IMR-90 (cell line): ENCODE measurements around the gene COG7. TPM values are rescaled to one million over a fixed set of nuclear protein-coding genes. Genes with fewer than 3 reads are reported as not detected.

Experiments used
- ATAC-seq: fragments of 200-7000 bp; cut with Tn5 transposase; 2 replicates; pipeline ENCODE4 v1.9.1; 2020; ENCODE audit warnings: low read depth, mild to moderate bottlenecking, moderate library complexity
- BruUV-seq: library from RNA; stranded (reverse); fragments of 400-500 nt; replicated peaks from 2 replicates; lab custom pipeline; 2021; lab: Mats Ljungman, UMichigan
- CTCF ChIA-PET: fragments of 300-600 bp; formaldehyde crosslinking; extraction: SDS; loops from one replicate; lab custom pipeline; 2021; ENCODE audit warnings: antibody characterized with exemption; lab: Yijun Ruan, JAX
- POLR2A ChIA-PET: fragments of 300-600 bp; sonication (Branson Sonifier 250); formaldehyde crosslinking; loops from one replicate; lab custom pipeline; 2022; ENCODE audit warnings: antibody characterized with exemption; ENCODE audit not compliant: unreplicated experiment; lab: Charles Lee
- DNase-seq: peaks from one replicate; pipeline ENCODE4 v3.0.0; 2013
- H2AFZ ChIP-seq: replicated peaks from 2 replicates; pipeline ENCODE3; 2013; ENCODE audit warnings: low read length, mild to moderate bottlenecking; ENCODE audit not compliant: poor library complexity
- H2AK5ac ChIP-seq: 2 replicates; pipeline ENCODE4 v1.6.1; 2013; ENCODE audit warnings: low read depth, low read length, inconsistent platforms
- H2AK9ac ChIP-seq: replicated peaks from 2 replicates; pipeline ENCODE3; 2013; ENCODE audit warnings: mild to moderate bottlenecking, low read depth, low read length, moderate library complexity; ENCODE audit not compliant: poor library complexity
- H2BK120ac ChIP-seq: 2 replicates; pipeline ENCODE4 v1.6.1; 2013; ENCODE audit warnings: low read depth, low read length, inconsistent platforms
- H2BK15ac ChIP-seq: 3 replicates; pipeline ENCODE4 v1.6.1; 2013; ENCODE audit warnings: low read depth, low read length, inconsistent platforms
- H2BK20ac ChIP-seq: 2 replicates; pipeline ENCODE4 v1.6.1; 2013; ENCODE audit warnings: low read depth, mild to moderate bottlenecking, inconsistent platforms, low read length, moderate library complexity
- H2BK5ac ChIP-seq: 2 replicates; pipeline ENCODE4 v1.6.1; 2013; ENCODE audit warnings: mild to moderate bottlenecking, low read depth, low read length, inconsistent platforms; ENCODE audit not compliant: poor library complexity, severe bottlenecking
- H3K14ac ChIP-seq: replicated peaks from 2 replicates; pipeline ENCODE4 v1.6.1; 2013; ENCODE audit warnings: low read depth, low read length, inconsistent platforms
- H3K18ac ChIP-seq: 2 replicates; pipeline ENCODE4 v1.6.1; 2013; ENCODE audit warnings: low read depth, low read length, control low read depth
- H3K23ac ChIP-seq: 2 replicates; pipeline ENCODE4 v1.6.1; 2013; ENCODE audit warnings: low read depth, low read length, inconsistent platforms
- H3K27ac ChIP-seq: 2 replicates; pipeline ENCODE4 v1.5.1; 2013; ENCODE audit warnings: mild to moderate bottlenecking, control low read depth, low read length; ENCODE audit not compliant: insufficient read depth
- H3K27me3 ChIP-seq: 2 replicates; pipeline ENCODE4 v1.6.1; 2013; ENCODE audit warnings: low read length; ENCODE audit not compliant: control insufficient read depth, insufficient read depth
- H3K36me3 ChIP-seq: 2 replicates; pipeline ENCODE4 v1.6.1; 2013; ENCODE audit warnings: low read length, mixed read lengths; ENCODE audit not compliant: control insufficient read depth, insufficient read depth
- H3K4ac ChIP-seq: 2 replicates; pipeline ENCODE4 v1.6.1; 2013; ENCODE audit warnings: low read depth, low read length, inconsistent platforms
- H3K4me1 ChIP-seq: 2 replicates; pipeline ENCODE4 v1.6.1; 2013; ENCODE audit warnings: low read length, mixed read lengths; ENCODE audit not compliant: control insufficient read depth, insufficient read depth
- H3K4me2 ChIP-seq: 2 replicates; pipeline ENCODE4 v1.6.1; 2013; ENCODE audit warnings: low read depth, mild to moderate bottlenecking, control low read depth, low read length, moderate library complexity
- H3K4me3 ChIP-seq: 2 replicates; pipeline ENCODE4 v1.5.1; 2013; ENCODE audit warnings: low read depth, mild to moderate bottlenecking, control low read depth, low read length, moderate library complexity; ENCODE audit not compliant: insufficient read depth
- H3K56ac ChIP-seq: 2 replicates; pipeline ENCODE4 v1.6.1; 2013; ENCODE audit warnings: low read length, inconsistent platforms; ENCODE audit not compliant: insufficient read depth; ENCODE audit errors: extremely low read depth
- H3K79me1 ChIP-seq, 2 experiments: 2 replicates each; pipeline ENCODE4 v1.6.1; 2013; ENCODE audit warnings: low read length in 2 of 2, inconsistent platforms in 1 of 2, low read depth in 1 of 2
- H3K9ac ChIP-seq: 2 replicates; pipeline ENCODE4 v1.6.1; 2013; ENCODE audit warnings: low read depth, low read length, control low read depth
- H3K9me1 ChIP-seq: 2 replicates; pipeline ENCODE4 v1.6.1; 2013; ENCODE audit warnings: low read length, inconsistent platforms; ENCODE audit not compliant: insufficient read depth
- H3K9me3 ChIP-seq: 2 replicates; pipeline ENCODE4 v1.6.1; 2013; ENCODE audit warnings: low read length; ENCODE audit not compliant: control insufficient read depth, insufficient read depth
- H4K20me1 ChIP-seq: 2 replicates; pipeline ENCODE4 v1.6.1; 2013; ENCODE audit warnings: low read length, inconsistent platforms; ENCODE audit not compliant: insufficient read depth
- H4K5ac ChIP-seq: 2 replicates; pipeline ENCODE4 v1.6.1; 2013; ENCODE audit warnings: mild to moderate bottlenecking, low read depth, low read length, control low read depth
- H4K8ac ChIP-seq, 2 experiments: 2 replicates each; pipeline ENCODE4 v1.6.1; 2013; ENCODE audit warnings: low read depth in 2 of 2, low read length in 2 of 2, control low read depth in 1 of 2, inconsistent platforms in 1 of 2
- H4K91ac ChIP-seq: 2 replicates; pipeline ENCODE4 v1.6.1; 2013; ENCODE audit warnings: low read depth, low read length, inconsistent platforms; ENCODE audit not compliant: insufficient read depth
- CHD1 ChIP-seq: IDR thresholded peaks from 2 replicates; pipeline ENCODE4 v1.6.1; 2012; ENCODE audit warnings: low read depth, low read length, improper control_type of control experiment
- RCOR1 ChIP-seq: IDR thresholded peaks from 2 replicates; pipeline ENCODE4 v1.6.1; 2012; ENCODE audit warnings: mild to moderate bottlenecking, low read length, improper control_type of control experiment; ENCODE audit not compliant: insufficient replicate concordance
- WGBS, 2 experiments: methylation state at CpG; one replicate each; pipeline versions ENCODE4 v1.1.5 to v1.1.7; 2013; ENCODE audit warnings: missing lambda C conversion rate in 2 of 2; ENCODE audit not compliant: insufficient read length in 1 of 2; ENCODE audit errors: extremely low coverage in 2 of 2; 5-methylcytosine and 5-hydroxymethylcytosine counted together
- dilution Hi-C: fragments of 300-500 bp; cut with HindIII; formaldehyde crosslinking; loops from one replicate; pipeline ENCODE4 v1.14.3; 2018; ENCODE audit warnings: low sequenced_read_pairs; ENCODE audit not compliant: unreplicated experiment
- in situ Hi-C: fragments of 300-500 bp; cut with MboI; formaldehyde crosslinking; loops from 3 replicates; pipeline ENCODE4 v1.14.3; 2019; ENCODE audit warnings: low sequenced_read_pairs, inconsistent platforms, mixed read lengths
- intact Hi-C: fragments of 100-400 bp; cut with micrococcal nuclease; formaldehyde crosslinking; loops from 2 replicates; pipeline ENCODE4 v1.10.0; 2022
- polyA plus RNA-seq, 3 experiments: library from polyadenylated mRNA; depleted of rRNA; stranded (reverse); fragments of >200 nt; gene quantifications; 2 replicates each; pipeline ENCODE4 v1.2.3, GENCODE V29; 2012; ENCODE audit warnings: low replicate concordance in 1 of 3
- total RNA-seq: library from RNA; depleted of rRNA; stranded (reverse); fragments of >200 nt; gene quantifications from 2 replicates; pipeline ENCODE4 v1.2.3, GENCODE V29; 2012
- TF ChIP-seq, protein P1 (sequence below): conservative IDR thresholded peaks from 2 replicates; pipeline ENCODE4 v1.5.1; 2012; ENCODE audit warnings: mild to moderate bottlenecking, low read depth, low read length, improper control_type of control experiment
- TF ChIP-seq, protein P2 (sequence below): fragments of 150-350 bp; IDR thresholded peaks from 2 replicates; pipeline ENCODE4 v1.6.1; 2016; ENCODE audit warnings: low read depth, mild to moderate bottlenecking, low read length, moderate library complexity, borderline replicate concordance

The COG7 gene
- total and polyA plus RNA-seq, 2 of the 4 experiments (the other 2 are of a cell fraction), result 28.5 to 43.7 TPM

DNA sequence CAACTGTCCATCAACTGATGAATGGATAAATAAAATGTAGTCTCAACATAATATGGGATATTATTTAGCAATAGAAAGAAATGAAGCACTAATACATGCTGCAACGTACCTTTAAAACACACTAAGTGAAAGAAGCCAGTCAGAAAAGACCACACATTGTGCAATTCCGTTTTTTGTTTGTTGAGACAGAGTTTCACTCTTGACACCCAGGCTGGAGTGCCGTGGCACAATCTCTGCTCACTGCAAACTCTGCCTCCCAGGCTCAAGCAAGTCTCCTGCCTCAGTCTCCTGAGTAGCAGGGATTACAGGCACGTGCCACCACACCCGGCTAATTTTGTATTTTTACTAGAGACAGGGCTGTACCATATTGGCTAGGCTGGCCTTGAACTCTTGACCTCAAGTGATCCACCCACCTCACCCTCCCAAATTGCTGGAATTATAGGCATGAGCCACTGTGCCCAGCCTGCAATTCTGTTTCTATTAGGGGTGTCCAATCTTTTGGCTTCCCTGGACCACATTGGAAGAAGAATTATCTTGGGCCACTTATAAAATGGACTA is 110.8 kb downstream of the COG7 start:
- intact Hi-C loops, result no loop called here
- TF ChIP-seq, protein P1, sequence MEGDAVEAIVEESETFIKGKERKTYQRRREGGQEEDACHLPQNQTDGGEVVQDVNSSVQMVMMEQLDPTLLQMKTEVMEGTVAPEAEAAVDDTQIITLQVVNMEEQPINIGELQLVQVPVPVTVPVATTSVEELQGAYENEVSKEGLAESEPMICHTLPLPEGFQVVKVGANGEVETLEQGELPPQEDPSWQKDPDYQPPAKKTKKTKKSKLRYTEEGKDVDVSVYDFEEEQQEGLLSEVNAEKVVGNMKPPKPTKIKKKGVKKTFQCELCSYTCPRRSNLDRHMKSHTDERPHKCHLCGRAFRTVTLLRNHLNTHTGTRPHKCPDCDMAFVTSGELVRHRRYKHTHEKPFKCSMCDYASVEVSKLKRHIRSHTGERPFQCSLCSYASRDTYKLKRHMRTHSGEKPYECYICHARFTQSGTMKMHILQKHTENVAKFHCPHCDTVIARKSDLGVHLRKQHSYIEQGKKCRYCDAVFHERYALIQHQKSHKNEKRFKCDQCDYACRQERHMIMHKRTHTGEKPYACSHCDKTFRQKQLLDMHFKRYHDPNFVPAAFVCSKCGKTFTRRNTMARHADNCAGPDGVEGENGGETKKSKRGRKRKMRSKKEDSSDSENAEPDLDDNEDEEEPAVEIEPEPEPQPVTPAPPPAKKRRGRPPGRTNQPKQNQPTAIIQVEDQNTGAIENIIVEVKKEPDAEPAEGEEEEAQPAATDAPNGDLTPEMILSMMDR, result no peak
- TF ChIP-seq RCOR1, result no peak
- TF ChIP-seq CHD1, result no peak
- TF ChIP-seq, protein P2, sequence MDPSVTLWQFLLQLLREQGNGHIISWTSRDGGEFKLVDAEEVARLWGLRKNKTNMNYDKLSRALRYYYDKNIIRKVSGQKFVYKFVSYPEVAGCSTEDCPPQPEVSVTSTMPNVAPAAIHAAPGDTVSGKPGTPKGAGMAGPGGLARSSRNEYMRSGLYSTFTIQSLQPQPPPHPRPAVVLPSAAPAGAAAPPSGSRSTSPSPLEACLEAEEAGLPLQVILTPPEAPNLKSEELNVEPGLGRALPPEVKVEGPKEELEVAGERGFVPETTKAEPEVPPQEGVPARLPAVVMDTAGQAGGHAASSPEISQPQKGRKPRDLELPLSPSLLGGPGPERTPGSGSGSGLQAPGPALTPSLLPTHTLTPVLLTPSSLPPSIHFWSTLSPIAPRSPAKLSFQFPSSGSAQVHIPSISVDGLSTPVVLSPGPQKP, result no peak
- H2BK20ac ChIP-seq, result no peak overlapping the region
- H3K4ac ChIP-seq, result no peak overlapping the region
- DNase-seq, result no peak
- no peak overlapping the region for H2BK15ac ChIP-seq
- in situ Hi-C loops, result no loop called here
- no peak overlapping the region for H4K5ac ChIP-seq
- H4K8ac ChIP-seq, result no peak overlapping the region
- no peak overlapping the region for H2AFZ ChIP-seq
- no peaks in the 10 kb centered on the region for H3K79me1 ChIP-seq
- H3K27me3 ChIP-seq, result peaks cover 4% of the 10 kb centered on the region; the same call in 1 of the 2 replicates
- no peak overlapping the region for H3K23ac ChIP-seq
- ChIA-PET CTCF (no interaction called here), POLR2A (interaction anchor here (0.6 kb wide), 1 partner anchor 106 kb away, joined by 3 read pairs; no protein-coding TSS in a partner anchor)
- no peak for ATAC-seq
- H2BK120ac ChIP-seq, result no peak overlapping the region
- dilution Hi-C loops, result no loop called here
- no peak overlapping the region for H3K4me2 ChIP-seq
- no peak overlapping the region for H3K56ac ChIP-seq
- no peak overlapping the region for H2AK5ac ChIP-seq
- H3K9ac ChIP-seq, result no peak overlapping the region
- no peak overlapping the region for H3K27ac ChIP-seq
- no peak overlapping the region for H3K4me3 ChIP-seq
- H3K18ac ChIP-seq, result no peak overlapping the region
- no peak overlapping the region for H4K91ac ChIP-seq
- H3K14ac ChIP-seq, result no peak overlapping the region
- no peak overlapping the region for H2BK5ac ChIP-seq
- no TSS peak for BruUV-seq
- no peaks in the 10 kb centered on the region for H4K20me1 ChIP-seq
- no peaks in the 10 kb centered on the region for H3K9me3 ChIP-seq
- 27% methylated on average over 3 of the region's 5 CpGs; no CpG with 5 or more reads in 1 of the 2 experiments for WGBS, 2 experiments
- H2AK9ac ChIP-seq, result no peak overlapping the region
- no peaks in the 10 kb centered on the region for H3K36me3 ChIP-seq
- no peaks in the 10 kb centered on the region for H3K9me1 ChIP-seq
- H3K4me1 ChIP-seq, result no peaks in the 10 kb centered on the region
